ENCODE data around the gene CFDP1.

CFDP1 gene

DNA sequence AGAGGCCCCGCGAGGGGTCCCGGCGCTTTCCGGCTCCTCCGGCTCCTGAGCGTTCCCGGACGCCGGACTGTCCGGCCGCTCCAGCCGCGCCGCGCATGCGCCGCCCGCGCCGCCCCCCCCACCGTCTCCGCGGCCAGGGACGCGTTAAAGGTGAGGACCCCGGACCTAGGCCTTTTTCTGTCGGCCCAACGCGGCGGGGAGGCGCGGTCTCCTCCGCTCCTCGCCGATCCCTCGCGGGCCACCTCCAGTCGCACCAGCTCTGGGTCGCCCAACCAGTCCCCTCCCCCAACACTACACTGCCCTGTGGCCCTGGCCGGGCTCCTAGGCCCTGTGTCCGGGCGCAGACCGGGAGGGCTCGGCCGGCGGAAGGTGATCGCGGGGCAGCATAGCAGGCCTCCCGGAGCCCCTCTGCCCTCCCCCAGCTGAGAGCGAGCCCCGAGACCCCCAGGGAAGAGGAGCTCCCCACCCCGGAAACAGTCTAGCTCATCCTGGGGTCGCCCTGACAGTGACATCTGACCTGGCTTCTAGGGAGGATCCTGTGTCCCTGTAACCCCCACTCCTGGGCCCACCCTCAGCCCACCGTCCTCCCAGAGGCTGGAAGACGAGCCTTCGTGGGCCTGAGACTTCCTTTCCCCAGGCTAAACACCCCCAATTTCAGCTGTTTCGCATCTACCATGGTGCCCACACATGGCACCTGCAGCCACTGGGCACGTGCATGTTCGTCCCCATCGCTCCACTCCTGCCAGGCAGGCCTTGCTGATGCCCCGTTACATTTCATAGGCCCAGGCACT is 167.2 kb downstream of the CFDP1 start:
- Histone ChIP-seq H3K4me1 (ENCODE audit: insufficient read depth, low read length) (peaks cover 26% of the 10 kb centered on the region; the same call in 1 of the 2 replicates), H3K36me3 (ENCODE audit: insufficient read depth, low read length) (no peaks in the 10 kb centered on the region), H3K9me3 (ENCODE audit: control insufficient read depth, insufficient read depth, low read length) (no peaks in the 10 kb centered on the region), H3K9ac (ENCODE audit: low read depth, low read length) (peak overlapping the region; percentile 92)

DNA sequence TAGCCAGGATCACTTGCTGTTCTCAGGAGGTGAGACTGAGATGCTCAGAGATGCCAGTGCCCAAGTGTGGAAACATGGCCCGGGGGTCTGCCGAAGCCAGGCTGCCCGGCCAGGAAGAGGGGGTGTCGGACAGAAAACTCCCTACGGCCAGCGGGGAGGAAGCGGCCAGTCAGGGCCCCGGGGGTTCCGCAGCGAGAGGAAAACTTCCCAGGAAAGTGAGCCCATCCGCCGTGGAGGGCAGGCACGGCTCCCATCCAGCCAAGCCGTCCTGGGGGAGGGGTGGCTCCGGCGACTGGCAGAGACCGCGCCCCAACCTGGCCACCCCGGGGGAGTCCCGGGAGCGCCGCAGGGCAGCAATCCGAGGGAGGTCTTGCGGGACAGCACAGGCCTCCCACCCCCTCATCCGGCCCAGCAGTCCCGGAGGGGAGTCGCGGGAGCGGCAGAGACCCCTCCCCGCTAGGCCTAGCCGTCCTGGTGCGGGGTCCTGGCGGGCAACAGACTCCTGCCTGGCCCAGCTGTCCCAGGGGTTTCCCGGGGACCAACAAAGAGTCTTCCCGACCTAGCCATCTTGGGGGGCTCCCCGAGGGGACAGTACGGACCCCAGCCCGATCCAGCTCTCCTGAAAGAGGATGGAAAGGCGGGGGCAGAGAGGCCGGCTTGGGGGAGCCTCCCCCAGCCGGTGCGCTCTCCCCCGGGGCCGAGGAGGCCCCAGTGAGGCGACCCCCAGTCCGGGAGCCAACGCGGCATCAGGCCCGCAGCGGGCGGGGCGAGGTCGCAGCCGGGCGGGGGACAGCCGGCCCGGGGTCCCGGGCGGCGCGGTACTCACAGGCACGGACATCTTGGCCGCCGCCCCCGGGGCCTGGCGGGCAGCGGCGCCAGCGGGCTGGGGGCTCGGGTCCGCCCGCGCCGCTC is 168.0 kb downstream of the CFDP1 start:
- Histone ChIP-seq H3K9ac (ENCODE audit: low read depth, low read length) (peak overlapping the region; percentile 92), H3K9me3 (ENCODE audit: control insufficient read depth, insufficient read depth, low read length) (no peaks in the 10 kb centered on the region), H3K4me1 (ENCODE audit: insufficient read depth, low read length) (peaks cover 26% of the 10 kb centered on the region; the same call in 1 of the 2 replicates), H3K36me3 (ENCODE audit: insufficient read depth, low read length) (no peaks in the 10 kb centered on the region)

DNA sequence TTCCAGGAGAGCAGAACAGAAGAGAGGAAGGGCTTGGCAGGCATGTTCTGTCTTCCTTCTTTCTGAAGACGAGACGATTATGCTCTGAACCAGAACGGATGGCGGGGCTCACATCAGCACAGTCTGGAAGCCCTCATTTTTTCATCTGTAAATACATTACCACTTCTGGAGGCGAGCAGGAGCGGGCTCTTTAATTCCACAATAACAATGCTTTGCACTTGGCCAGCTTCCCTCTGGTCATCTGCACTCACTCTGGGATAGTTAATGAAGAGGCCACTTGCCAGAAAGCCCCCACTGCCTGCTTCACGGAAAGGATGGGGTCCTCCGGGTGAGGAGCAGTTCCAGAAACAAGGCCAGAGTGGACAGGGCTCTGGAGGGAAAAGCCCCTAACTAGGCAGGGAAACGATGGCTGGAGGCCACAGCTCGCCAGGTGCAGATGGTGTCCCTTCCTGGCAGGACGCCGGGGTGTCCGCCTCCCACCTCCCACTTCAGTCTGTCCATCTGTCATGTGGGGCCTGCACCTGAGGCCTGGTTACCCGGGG is 168.8 kb downstream of the CFDP1 start:
- H3K9ac ChIP-seq (ENCODE audit: low read depth, low read length): peak overlapping the region; percentile 92
- peaks cover 26% of the 10 kb centered on the region; the same call in 1 of the 2 replicates for H3K4me1 ChIP-seq (ENCODE audit: insufficient read depth, low read length)
- no peaks in the 10 kb centered on the region for H3K9me3 ChIP-seq (ENCODE audit: control insufficient read depth, insufficient read depth, low read length)
- no peaks in the 10 kb centered on the region for H3K36me3 ChIP-seq (ENCODE audit: insufficient read depth, low read length)

DNA sequence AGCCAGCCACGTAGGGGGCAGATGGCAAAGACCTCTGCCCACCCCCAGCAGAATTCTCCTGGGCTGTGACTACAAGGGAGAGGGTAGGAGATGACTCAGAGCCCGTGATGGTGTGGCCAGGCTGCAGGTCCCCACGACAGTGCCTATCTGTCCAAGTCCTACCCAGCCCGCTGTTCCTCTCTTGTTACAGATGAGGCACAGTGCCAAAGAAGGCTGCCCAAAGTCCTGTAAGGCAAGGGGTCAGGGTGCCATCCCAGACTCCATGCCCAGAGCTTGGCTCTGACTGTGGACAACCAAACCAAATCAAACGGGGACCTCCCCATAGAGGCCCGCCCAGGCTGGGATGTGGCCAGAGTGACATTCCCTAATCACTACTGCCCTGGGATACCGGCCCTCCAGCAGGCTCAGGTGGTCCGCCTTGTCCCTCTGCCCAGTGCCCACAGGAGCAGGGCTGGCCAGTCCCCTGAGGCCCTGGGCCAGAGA is 169.3 kb downstream of the CFDP1 start:
- Histone ChIP-seq H3K4me1 (ENCODE audit: insufficient read depth, low read length) (peaks cover 28% of the 10 kb centered on the region; the same call in 1 of the 2 replicates), H3K9me3 (ENCODE audit: control insufficient read depth, insufficient read depth, low read length) (no peaks in the 10 kb centered on the region), H3K9ac (ENCODE audit: low read depth, low read length) (peak overlapping the region; percentile 92; the same call in 1 of the 2 replicates), H3K36me3 (ENCODE audit: insufficient read depth, low read length) (no peaks in the 10 kb centered on the region)

DNA sequence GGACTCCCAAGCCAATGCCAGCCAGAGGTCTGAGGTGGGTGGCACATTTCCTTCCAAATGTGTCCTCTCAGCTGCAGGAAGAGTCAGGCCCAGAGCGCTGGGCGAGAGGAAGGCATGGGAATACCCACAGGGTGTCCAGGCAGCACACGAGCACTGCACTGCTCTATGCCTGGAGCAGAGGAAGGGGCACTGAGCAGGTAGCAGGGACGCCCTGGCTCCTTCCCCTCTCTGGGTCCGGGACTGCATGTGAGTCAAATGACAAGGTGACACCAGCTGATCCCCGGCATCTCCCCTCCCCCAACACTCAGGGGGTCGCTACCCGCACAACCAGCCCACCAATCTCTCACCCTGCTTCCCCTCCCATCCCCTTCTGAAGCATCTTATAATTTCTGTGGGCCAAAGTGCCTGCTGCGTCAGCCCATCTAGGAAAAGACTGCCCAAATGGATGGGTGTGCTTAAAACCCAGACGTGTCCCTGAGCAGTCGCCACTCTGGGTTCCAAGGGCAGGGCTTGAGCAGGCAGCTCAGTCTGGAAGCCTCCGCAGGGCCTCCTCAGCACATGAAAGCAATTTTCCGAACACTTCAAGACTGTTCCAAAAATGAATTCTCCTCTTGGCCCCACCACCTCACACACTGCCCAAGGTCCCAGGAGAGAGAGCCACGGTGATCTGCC is 169.9 kb downstream of the CFDP1 start:
- no peaks in the 10 kb centered on the region for H3K9me3 ChIP-seq (ENCODE audit: control insufficient read depth, insufficient read depth, low read length)
- H3K9ac ChIP-seq (ENCODE audit: low read depth, low read length): 0 out of 2 replicates have a peak overlapping the region, but pooled peaks have one; percentile 2
- H3K36me3 ChIP-seq (ENCODE audit: insufficient read depth, low read length): no peaks in the 10 kb centered on the region
- H3K4me1 ChIP-seq (ENCODE audit: insufficient read depth, low read length): peaks cover 32% of the 10 kb centered on the region; the same call in 1 of the 2 replicates

DNA sequence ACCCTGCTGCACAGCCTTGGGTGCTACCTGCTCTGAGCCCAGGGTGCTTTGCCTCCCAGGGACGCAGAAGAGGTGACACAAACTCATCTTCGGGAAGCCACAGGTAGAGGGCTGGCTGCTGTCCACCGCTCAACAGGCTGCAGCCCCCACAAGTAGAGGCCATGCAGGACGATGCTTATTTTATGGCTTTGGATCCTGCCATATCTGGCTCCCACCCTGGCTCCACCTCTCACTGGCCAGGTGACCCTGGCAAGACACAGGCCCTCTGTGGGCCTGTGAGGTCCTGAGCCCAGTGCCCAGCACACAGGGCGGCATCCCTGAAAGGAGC is 170.5 kb downstream of the CFDP1 start:
- peaks cover 28% of the 10 kb centered on the region; the same call in 1 of the 2 replicates for H3K4me1 ChIP-seq (ENCODE audit: insufficient read depth, low read length)

DNA sequence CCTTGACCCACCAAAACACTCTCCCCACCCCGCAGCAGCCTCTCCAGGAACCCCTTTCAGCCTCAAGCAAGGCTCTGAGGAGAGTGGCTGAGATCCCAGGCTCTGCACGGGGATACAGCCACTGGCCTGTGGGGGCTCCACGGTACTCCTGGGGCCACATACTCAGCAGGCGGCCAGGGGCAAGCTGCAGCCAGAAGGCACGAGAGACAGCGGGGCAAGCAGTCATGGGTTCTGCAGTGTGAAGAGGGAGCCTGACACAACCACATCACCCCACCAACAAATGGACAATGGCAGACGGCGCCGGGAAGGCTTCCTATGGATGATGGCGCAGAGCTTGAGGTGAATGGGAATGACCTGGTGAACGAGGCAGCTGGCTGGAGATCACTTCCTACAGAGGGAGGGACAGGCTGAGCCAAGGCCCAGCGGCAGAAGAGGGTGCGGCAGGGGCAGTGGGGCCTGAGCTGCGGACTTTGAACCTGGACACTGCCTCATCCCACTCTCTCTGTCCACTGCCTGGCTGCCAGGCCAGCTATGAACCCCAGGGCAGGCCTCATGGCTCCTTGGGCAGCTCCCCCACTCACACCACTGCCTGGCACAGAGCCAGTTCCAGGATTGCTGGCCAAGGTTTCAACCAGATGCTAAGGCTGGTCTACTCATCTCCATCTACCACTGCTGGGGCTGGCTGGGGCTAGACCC is 171.1 kb downstream of the CFDP1 start:
- peaks cover 32% of the 10 kb centered on the region; the same call in 1 of the 2 replicates for H3K4me1 ChIP-seq (ENCODE audit: insufficient read depth, low read length)
- H3K9me3 ChIP-seq (ENCODE audit: control insufficient read depth, insufficient read depth, low read length): no peaks in the 10 kb centered on the region
- no peaks in the 10 kb centered on the region for H3K36me3 ChIP-seq (ENCODE audit: insufficient read depth, low read length)
- H3K9ac ChIP-seq (ENCODE audit: low read depth, low read length): no peak overlapping the region

More for the DNA sequence above, 170.5 kb downstream of the CFDP1 start:
- no peak overlapping the region for H3K9ac ChIP-seq (ENCODE audit: low read depth, low read length)
- no peaks in the 10 kb centered on the region for H3K9me3 ChIP-seq (ENCODE audit: control insufficient read depth, insufficient read depth, low read length)
- no peaks in the 10 kb centered on the region for H3K36me3 ChIP-seq (ENCODE audit: insufficient read depth, low read length)

DNA sequence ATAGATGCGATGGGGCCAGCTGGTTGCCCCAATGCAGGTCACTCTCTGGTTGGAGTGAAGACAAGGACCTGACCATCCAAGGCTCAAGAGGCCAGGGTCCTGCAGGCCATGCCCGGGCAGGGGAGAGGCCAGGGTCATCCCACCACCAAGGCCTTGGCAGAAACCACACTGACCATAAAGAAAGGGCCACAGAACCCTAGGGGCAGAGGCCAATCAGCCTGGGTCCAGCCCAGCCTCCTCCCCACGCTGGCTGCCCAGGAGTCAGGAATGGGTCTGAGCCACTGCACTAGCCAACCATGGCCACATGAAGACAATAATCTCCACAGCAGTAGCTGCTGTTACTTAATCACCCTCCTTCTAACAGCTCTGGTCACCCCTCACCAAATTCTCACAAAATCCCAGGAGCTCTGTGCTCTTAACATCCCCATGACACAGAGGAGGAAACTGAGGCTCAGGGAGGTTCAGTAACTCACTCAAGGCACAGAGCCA is 171.7 kb downstream of the CFDP1 start:
- H3K4me1 ChIP-seq (ENCODE audit: insufficient read depth, low read length): peaks cover 31% of the 10 kb centered on the region; the same call in 1 of the 2 replicates
- no peak overlapping the region for H3K9ac ChIP-seq (ENCODE audit: low read depth, low read length)
- H3K36me3 ChIP-seq (ENCODE audit: insufficient read depth, low read length): no peaks in the 10 kb centered on the region

DNA sequence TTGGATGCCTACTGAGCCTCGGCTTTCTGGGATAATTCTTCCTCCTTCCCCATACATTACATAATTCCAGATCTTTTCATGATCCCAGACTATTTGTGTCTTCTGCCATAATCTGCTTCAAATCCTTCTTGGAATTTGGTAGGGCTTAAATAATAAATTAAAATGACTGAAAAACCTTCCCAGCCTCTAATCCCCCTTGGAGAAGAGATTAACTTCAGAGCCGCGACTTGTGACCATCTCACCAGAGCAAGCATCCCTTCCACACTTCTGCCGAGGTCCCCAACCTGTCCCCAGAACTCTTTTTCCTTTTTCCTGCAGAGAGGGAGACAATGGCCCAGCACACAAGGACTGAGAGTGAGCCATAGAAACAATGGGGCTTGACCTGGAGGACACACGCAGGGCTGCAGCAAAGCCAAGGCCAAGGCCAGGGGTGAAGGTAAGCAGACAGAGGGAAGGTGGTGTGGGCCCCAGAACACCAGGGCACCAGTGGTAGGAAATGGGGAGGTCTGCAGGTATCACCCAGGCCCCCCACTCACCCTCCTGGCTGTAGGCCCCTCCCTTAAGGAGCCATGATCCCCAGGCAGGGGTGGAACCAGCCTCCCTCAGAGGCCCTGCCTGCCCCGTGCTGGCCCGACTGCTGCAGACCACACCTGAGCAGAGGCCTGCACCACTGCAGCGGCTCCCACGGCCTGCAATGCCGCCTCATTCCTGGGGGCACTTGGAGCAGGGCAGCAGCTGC is 172.3 kb downstream of the CFDP1 start:
- peaks cover 37% of the 10 kb centered on the region; the same call in 1 of the 2 replicates for H3K4me1 ChIP-seq (ENCODE audit: insufficient read depth, low read length)
- no peaks in the 10 kb centered on the region for H3K36me3 ChIP-seq (ENCODE audit: insufficient read depth, low read length)
- H3K9ac ChIP-seq (ENCODE audit: low read depth, low read length): no peak overlapping the region
- H3K9me3 ChIP-seq (ENCODE audit: control insufficient read depth, insufficient read depth, low read length): no peaks in the 10 kb centered on the region

More for the DNA sequence above, 171.7 kb downstream of the CFDP1 start:
- no peaks in the 10 kb centered on the region for H3K9me3 ChIP-seq (ENCODE audit: control insufficient read depth, insufficient read depth, low read length)

DNA sequence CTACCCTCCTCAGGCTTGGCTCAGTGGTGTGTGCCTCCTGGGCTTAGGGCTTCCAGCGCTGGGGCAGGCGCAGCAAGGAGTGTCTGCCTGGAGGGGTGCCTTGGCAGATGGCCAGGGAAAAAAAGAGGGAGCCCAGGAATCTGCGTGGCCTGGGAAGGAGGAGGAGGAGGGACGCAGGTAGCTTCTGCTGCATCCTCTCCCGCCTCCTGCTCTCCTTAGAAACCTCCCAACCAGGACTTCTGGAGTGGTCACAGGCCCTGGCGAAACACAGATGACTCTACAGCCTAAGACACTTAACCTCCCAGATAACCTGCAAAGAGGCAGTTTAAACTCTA is 174.5 kb downstream of the CFDP1 start:
- Histone ChIP-seq H3K36me3 (ENCODE audit: insufficient read depth, low read length) (no peaks in the 10 kb centered on the region), H3K9me3 (ENCODE audit: control insufficient read depth, insufficient read depth, low read length) (no peaks in the 10 kb centered on the region), H3K9ac (ENCODE audit: low read depth, low read length) (no peak overlapping the region), H3K4me1 (ENCODE audit: insufficient read depth, low read length) (peaks cover 46% of the 10 kb centered on the region)

DNA sequence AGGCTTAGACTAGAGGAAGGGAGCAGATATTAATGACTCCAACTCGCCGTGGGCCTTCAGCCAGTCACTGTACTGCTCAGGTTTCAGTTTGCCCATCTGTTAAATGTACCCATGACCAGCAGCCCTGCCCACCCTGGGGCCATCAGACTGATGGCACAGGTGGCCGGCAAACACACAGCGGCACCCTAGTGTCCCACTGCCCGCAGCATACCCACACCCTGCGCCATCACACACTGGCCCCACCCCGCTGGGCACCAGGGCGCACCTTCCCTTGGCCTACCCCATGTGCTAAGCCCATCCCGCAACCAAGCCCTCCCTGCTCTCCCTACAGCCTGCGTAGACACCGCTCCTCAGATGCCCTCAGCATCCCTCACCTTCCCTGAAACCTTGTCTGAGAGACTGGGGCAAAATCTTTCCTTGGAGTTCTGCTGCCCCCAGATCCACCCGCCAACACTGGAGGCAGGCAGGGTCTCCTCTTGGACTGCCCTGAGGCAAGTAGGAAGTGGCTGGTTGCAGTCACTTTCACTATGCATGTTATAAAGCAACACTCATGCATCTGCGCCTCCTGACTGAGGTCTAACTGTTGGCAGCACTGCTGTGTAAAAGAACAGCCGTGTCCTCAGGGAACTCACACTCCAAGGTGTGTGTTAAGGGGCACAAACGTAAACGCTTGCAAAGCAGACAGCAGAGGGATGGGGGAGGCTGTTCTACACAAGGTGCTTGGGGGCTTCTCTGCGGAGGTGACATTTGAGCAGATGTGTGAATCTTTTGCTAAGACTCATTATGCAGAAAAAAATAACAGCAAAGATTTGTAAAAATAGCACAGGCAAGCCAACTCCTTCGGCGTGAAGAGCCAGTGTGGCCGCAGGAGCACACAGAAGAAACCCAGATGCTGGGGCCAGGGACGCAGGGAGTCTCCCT is 175.2 kb downstream of the CFDP1 start:
- Histone ChIP-seq H3K9me3 (ENCODE audit: control insufficient read depth, insufficient read depth, low read length) (no peaks in the 10 kb centered on the region), H3K9ac (ENCODE audit: low read depth, low read length) (no peak overlapping the region), H3K36me3 (ENCODE audit: insufficient read depth, low read length) (no peaks in the 10 kb centered on the region), H3K4me1 (ENCODE audit: insufficient read depth, low read length) (peaks cover 44% of the 10 kb centered on the region)

DNA sequence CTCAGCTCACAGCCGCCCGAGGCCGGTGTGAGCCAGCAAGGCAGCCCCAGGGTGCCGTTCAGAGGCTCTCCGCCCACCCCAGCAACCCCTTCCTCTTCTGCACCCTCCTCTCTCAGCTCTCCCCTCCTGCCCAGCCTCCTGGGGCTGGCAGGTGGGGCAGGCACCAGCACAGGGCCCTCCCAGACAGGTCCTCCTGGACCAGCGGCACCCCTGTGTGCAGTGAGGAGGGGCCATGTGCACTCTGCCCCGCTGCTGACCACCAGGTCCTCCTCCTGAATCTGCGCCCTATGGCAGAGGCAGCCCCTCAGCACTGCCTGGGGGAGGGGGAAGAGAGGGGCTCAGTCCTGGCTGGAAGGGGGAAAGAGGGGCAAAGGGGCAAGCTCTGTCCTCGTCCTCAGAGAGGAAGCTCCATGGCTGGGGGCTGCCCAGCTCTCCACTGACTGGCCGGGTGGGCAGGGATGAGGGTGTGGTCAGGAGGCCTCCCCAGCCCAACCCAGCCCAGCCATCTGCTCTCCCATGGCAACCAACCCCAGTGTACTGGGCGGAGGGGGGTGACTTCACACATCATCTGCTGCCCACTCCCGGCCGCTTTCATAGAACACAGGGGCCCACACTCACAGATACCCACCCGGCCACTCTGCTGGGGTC is 176.5 kb downstream of the CFDP1 start:
- no peaks in the 10 kb centered on the region for H3K9me3 ChIP-seq (ENCODE audit: control insufficient read depth, insufficient read depth, low read length)
- H3K4me1 ChIP-seq (ENCODE audit: insufficient read depth, low read length): peaks cover 55% of the 10 kb centered on the region
- no peaks in the 10 kb centered on the region for H3K36me3 ChIP-seq (ENCODE audit: insufficient read depth, low read length)
- 0 out of 2 replicates have a peak overlapping the region, but pooled peaks have one; percentile 8 for H3K9ac ChIP-seq (ENCODE audit: low read depth, low read length)

Data from ES-I3 (cell line).